HepG2 (cell line): ENCODE measurements around the gene PCED1B. TPM values are rescaled to one million over a fixed set of nuclear protein-coding genes. Genes with fewer than 3 reads are reported as not detected.

ENCODE experiments used
- HNRNPK ChIP-seq: fragments of 200-400 bp; formaldehyde crosslinking; IDR thresholded peaks from 2 replicates; pipeline ENCODE4 v1.6.1; 2018; ENCODE audit warnings: low read length, low read depth, moderate library complexity, mild to moderate bottlenecking; ENCODE audit not compliant: poor library complexity, severe bottlenecking
- MTA3 ChIP-seq: sonication (generic); formaldehyde crosslinking; IDR thresholded peaks from 2 replicates; pipeline ENCODE4 v1.4.0; 2020; ENCODE audit warnings: missing genetic modification reagents
- RFX3 ChIP-seq: IDR thresholded peaks from 2 replicates; pipeline ENCODE4 v1.6.1; 2016; ENCODE audit warnings: missing biosample characterization, missing genetic modification reagents
- SOX5 ChIP-seq: IDR thresholded peaks from 2 replicates; pipeline ENCODE4 v1.6.1; 2016; ENCODE audit warnings: borderline replicate concordance
- ZNF263 ChIP-seq: sonication (generic); formaldehyde crosslinking; IDR thresholded peaks from 2 replicates; pipeline ENCODE4 v1.4.0; 2020; ENCODE audit warnings: missing genetic modification reagents
- ZSCAN21 ChIP-seq: sonication (generic); formaldehyde crosslinking; IDR thresholded peaks from 2 replicates; pipeline ENCODE4 v1.8.0; 2022; ENCODE audit warnings: mild to moderate bottlenecking, missing genetic modification reagents, moderate library complexity, borderline replicate concordance
- polyA plus RNA-seq, 8 experiments: library from polyadenylated mRNA; depleted of rRNA in 3 of 8; stranded (reverse) in 7 of 8; unstranded in 1 of 8; fragments of >200 nt; fragmentation: Illumina TruSeq in 4 of 8; extraction: Trizol in 4 of 8; gene quantifications; 2 replicates each; pipeline versions ENCODE4 v1.2.1 to v1.2.3, GENCODE V29; 2011 to 2016; ENCODE audit warnings: low read depth in 4 of 8, missing spikeins in 1 of 8, mixed read lengths in 1 of 8; ENCODE audit not compliant: insufficient read depth in 1 of 8
- total RNA-seq, 5 experiments: library from RNA; depleted of rRNA; stranded (reverse); fragments of >200 nt; fragmentation: Illumina TruSeq; extraction: Trizol; gene quantifications; 2 replicates each; pipeline ENCODE4 v1.2.3, GENCODE V29; 2016; ENCODE audit warnings: low read depth in 1 of 5
- TF ChIP-seq, protein P1 (sequence below): sonication (generic); formaldehyde crosslinking; conservative IDR thresholded peaks from 2 replicates; pipeline ENCODE4 v1.4.0; 2020; ENCODE audit warnings: missing genetic modification reagents
- TF ChIP-seq, protein P2 (sequence below): sonication (generic); formaldehyde crosslinking; IDR thresholded peaks from 2 replicates; pipeline ENCODE4 v1.5.0; 2020; ENCODE audit warnings: mild to moderate bottlenecking, missing genetic modification reagents, moderate library complexity
- TF ChIP-seq, protein P3 (sequence below): sonication (generic); formaldehyde crosslinking; IDR thresholded peaks from 2 replicates; pipeline ENCODE4 v1.4.0; 2020; ENCODE audit warnings: mild to moderate bottlenecking, missing genetic modification reagents
- TF ChIP-seq, protein P4 (sequence below): sonication (generic); formaldehyde crosslinking; IDR thresholded peaks from 2 replicates; pipeline ENCODE4 v1.4.0; 2020; ENCODE audit warnings: missing genetic modification reagents; ENCODE audit errors: not compliant biosample characterization

Gene PCED1B
- total and polyA plus RNA-seq, 2 of the 13 experiments (the other 11 are each of a cell fraction or from before 2014, with no cell fraction given) = 0.11 to 0.37 TPM

DNA sequence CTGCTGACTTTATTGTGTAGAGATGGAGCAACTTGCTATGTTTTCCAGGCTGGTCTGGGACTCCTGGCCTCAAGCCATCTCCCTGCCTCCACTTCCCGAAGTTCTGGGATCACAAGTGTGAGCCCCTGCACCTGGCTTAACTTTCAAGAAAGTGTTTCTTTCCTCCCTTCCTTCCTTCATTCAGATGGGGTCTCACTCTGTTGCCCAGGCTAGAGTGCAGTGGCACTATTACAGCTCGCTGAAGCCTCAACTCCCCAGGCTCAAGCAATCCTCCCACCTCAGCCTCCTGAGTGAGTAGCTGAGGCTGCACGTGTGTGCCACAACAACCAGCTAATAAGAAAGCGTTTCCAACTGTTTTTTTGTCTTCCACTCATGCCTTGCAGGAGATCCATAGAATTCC lies 186.0 kb downstream of the PCED1B start (continued):
- TF ChIP-seq HNRNPK (no peak), MTA3 (no peak), ZNF263 (CRISPR knock-in tag) (no peak), SOX5 (CRISPR knock-in tag) (no peak), ZSCAN21 (CRISPR knock-in tag) (no peak), RFX3 (no peak)
- TF ChIP-seq, protein P1, sequence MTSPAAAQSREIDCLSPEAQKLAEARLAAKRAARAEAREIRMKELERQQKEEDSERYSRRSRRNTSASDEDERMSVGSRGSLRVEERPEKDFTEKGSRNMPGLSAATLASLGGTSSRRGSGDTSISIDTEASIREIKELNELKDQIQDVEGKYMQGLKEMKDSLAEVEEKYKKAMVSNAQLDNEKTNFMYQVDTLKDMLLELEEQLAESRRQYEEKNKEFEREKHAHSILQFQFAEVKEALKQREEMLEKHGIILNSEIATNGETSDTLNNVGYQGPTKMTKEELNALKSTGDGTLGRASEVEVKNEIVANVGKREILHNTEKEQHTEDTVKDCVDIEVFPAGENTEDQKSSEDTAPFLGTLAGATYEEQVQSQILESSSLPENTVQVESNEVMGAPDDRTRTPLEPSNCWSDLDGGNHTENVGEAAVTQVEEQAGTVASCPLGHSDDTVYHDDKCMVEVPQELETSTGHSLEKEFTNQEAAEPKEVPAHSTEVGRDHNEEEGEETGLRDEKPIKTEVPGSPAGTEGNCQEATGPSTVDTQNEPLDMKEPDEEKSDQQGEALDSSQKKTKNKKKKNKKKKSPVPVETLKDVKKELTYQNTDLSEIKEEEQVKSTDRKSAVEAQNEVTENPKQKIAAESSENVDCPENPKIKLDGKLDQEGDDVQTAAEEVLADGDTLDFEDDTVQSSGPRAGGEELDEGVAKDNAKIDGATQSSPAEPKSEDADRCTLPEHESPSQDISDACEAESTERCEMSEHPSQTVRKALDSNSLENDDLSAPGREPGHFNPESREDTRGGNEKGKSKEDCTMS (CRISPR knock-in tag) = no peak
- TF ChIP-seq, protein P2, sequence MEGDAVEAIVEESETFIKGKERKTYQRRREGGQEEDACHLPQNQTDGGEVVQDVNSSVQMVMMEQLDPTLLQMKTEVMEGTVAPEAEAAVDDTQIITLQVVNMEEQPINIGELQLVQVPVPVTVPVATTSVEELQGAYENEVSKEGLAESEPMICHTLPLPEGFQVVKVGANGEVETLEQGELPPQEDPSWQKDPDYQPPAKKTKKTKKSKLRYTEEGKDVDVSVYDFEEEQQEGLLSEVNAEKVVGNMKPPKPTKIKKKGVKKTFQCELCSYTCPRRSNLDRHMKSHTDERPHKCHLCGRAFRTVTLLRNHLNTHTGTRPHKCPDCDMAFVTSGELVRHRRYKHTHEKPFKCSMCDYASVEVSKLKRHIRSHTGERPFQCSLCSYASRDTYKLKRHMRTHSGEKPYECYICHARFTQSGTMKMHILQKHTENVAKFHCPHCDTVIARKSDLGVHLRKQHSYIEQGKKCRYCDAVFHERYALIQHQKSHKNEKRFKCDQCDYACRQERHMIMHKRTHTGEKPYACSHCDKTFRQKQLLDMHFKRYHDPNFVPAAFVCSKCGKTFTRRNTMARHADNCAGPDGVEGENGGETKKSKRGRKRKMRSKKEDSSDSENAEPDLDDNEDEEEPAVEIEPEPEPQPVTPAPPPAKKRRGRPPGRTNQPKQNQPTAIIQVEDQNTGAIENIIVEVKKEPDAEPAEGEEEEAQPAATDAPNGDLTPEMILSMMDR (CRISPR knock-in tag) = no peak
- TF ChIP-seq, protein P3, sequence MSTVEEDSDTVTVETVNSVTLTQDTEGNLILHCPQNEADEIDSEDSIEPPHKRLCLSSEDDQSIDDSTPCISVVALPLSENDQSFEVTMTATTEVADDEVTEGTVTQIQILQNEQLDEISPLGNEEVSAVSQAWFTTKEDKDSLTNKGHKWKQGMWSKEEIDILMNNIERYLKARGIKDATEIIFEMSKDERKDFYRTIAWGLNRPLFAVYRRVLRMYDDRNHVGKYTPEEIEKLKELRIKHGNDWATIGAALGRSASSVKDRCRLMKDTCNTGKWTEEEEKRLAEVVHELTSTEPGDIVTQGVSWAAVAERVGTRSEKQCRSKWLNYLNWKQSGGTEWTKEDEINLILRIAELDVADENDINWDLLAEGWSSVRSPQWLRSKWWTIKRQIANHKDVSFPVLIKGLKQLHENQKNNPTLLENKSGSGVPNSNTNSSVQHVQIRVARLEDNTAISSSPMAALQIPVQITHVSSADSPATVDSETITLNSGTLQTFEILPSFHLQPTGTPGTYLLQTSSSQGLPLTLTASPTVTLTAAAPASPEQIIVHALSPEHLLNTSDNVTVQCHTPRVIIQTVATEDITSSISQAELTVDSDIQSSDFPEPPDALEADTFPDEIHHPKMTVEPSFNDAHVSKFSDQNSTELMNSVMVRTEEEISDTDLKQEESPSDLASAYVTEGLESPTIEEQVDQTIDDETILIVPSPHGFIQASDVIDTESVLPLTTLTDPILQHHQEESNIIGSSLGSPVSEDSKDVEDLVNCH (CRISPR knock-in tag) = no peak
- TF ChIP-seq, protein P4, sequence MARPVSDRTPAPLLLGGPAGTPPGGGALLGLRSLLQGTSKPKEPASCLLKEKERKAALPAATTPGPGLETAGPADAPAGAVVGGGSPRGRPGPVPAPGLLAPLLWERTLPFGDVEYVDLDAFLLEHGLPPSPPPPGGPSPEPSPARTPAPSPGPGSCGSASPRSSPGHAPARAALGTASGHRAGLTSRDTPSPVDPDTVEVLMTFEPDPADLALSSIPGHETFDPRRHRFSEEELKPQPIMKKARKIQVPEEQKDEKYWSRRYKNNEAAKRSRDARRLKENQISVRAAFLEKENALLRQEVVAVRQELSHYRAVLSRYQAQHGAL = no peak
